NCI-H460 (cell line): ENCODE results near the gene SLC35F6. TPM values are rescaled to one million over a fixed set of nuclear protein-coding genes. Genes with fewer than 3 reads are reported as not detected.
"Not testable (repeated sequence)": the region's sequence is repeated elsewhere in the genome, so short reads cannot be mapped to it uniquely, and the experiment has no call there.

ENCODE experiments used
- DNase-seq: peaks from one replicate; pipeline ENCODE4 v3.0.0-alpha.2; 2016; ENCODE audit warnings: low read depth; ENCODE audit errors: extremely low read depth
- total RNA-seq: library from RNA; depleted of rRNA; stranded (reverse); fragments of >200 nt; shearing (Covaris generic); gene quantifications from 2 replicates; pipeline ENCODE4 v1.2.3, GENCODE V29; 2014

SLC35F6 gene
- total RNA-seq, 1 experiment from 2014 or later, result 48.6 TPM

DNA sequence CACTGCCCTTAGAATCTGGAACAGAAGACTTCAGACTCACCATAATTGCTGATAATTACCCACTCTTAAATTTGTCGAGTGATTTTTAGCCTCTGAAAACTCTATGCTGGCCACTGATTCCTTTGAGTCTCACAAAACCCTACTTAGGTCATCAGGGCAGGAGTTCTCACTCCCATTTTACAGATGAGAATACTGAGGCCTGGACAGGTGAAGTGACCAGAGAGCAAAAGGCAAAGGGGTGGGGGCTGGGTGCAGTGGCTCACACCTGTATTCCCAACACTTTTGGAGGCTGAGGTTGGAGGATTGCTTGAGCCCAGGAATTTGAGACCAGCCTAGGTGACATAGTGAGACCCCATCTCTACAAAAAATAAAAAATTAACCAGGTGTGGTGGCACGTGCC lies 34.8 kb upstream of the SLC35F6 start:
- DNase-seq, result no peak

DNA sequence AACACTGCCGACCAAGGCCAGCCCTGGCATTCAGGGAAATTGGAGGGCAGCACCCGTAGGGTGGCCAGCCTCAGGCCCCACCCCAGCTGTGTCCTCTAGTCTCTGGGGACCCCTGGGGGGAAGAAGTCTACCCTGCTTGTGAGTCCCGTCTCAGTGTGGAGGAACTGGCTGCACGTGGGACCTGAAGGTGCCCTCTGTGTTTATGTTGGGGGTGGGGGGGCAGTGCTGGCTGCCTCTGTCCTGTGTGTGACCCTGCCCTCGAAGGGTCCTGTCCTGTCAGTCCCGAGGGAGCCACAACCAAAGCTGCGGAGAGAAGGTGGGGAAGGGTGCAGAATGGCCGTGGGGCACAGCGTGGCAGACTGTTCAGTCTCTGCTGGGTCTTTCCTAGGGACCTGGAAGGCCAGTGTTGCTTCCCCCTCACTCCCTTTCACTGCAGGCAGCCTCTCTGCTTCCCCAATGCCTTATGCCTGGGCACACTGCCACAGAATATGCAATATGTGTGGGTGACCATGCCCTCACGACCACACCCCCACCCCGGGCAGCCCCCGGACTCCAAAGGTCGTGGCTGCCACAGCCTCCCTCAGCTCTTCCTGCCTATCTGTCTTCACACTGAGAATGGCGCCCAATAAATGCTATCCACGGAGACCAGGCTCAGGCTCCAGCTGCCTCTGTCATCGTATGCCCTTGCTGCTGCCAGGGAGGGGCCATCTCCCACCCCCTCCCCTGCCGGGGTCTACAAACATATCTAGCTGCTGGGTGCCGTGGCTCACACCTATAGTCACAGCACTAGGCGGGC lies 33.3 kb upstream of the SLC35F6 start:
- no peak for DNase-seq

DNA sequence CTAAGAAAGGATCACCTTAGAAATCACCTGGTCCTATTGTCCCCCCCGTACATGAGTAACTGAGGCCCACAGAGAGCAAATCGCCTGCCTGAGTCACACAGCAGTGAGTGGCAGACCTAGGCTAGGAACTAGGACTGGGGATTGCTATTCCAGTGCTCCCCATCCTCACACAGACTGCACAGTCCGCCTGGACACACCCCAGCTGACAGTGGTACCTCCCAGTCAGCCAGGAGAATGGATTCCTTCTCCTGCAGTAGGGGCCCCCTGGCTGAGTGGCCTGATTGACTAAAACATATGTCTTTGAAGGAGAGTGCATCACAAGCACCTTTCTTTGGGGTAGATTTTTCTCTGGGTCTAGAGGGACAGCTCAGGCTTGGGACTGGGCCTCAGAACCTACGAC lies 32.4 kb upstream of the SLC35F6 start:
- DNase-seq, result no peak

DNA sequence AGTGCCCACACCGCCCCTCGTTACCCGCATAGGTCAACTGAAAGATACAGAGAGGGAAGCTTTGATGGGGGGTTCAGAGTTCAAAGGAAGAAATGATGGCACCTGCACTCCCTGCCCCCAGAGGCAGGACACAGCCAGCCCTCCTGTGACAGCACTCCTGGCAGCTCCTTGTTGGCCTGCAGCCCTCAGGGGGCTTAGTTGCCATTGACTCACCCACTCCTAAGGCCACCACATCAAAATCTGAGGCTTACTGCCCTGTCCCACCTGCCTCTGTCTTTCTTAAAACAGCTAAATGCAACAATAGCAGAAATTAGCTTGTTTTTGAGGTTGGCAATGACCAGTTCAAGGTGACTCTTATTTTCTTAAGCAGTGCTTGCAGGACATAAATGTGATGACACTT lies 31.6 kb upstream of the SLC35F6 start:
- DNase-seq, result no peak

DNA sequence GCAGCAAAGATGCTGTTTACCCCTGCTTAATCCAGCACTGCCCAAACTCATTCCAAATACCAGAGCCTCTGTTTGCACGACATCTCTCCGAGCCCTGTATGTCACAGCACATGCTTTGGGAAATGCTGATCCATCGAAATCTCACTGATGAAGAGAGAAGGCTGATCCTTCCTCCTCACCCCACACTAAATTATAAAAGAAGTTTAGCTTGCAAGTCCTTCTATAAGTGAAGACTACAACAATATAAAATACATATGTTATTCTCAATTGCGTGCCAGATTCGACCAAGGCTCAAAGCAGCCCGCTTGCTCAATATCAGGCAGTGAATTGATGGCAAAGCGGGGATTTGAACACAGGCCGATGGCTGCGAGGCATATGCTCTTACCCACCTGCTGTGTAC lies 30.7 kb upstream of the SLC35F6 start:
- DNase-seq, result no peak

DNA sequence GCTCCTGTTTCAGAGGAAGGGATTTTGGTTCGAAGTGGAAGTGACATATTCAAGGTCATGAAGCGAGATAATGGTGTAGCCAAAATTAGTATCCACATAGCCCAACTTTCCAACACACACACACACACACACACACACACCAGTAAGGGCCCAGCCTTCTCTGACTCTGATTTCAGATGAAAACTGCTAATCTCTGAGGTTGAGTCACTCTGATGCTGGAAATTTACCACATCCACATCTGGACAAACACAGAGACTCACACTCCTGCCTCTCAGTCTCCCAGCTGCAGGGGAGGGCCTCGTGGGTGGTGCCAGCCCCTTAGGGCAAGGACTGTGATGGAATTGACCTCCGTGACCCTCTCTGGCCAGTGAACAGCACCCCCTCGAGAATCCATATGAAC lies 29.0 kb upstream of the SLC35F6 start:
- DNase-seq, result no peak

DNA sequence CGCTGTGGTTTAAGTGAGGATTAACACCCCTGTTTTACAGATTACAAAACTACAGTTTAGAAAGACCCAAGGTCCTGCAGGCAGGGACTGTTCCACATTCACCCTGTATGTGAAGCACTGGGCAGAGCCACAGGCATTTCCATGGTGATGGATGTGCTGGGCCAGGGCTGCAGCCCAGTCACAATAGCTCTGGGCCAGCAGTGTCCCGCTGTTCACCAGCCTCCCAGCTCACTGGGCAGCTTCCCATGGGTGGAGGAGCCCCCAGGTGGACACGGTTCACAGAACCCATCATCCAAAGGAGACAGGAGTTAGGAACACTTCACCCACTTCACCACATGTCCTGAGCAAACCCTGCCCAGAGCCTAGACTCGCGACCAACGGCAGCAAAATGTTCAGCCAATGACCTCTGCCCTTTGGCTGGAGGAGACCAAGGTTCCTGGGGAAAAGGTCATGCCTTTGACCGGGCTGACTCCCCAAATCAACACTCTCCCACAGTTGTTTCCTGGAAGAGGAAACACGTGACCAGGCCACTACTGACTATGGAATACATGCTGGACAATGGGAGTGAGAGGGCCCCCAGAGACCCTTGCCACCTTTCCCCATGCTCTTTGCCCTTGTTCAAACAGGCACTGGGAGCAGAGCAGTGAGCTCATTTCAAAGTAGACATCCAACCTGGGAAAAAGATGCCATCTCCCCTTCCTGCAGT lies 28.0 kb upstream of the SLC35F6 start:
- DNase-seq, result no peak

DNA sequence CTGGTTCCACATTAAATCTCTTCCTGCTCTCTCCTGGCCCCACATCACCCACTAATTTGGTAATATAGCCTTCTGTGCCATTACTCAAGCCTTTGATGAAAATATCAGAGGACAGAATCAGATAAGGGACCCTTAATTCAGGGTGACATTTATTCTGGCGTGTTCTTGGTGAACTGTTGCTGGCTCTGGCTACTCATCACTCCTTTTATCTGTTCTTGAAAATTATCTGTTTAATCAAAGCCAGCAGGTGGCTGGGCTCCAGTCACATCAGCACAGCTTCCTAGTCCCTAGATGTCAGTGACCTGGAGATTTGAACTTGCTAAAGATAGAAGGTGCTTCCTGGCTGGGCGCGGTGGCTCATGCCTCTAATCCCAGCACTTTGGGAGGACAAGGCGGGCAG lies 26.9 kb upstream of the SLC35F6 start:
- no peak for DNase-seq

DNA sequence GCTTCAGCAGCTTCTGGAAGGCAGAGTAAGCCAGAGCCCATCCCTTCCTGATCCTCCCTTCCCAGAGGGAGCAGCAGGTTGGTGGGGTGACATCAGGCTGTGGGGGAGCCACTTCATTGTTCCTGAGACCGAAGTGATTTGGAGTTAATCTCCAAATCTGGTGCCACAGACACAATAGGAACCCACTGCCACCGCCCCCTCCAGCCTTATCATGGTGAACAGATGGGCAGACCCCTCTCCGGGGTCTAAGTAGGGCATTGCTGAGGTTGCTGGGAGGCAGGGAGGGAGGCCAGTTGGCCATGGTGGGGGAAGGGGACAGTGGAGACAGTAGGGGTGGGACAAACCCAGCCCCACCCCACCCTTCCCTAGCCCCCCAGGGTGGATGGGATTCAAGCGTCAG lies 25.6 kb upstream of the SLC35F6 start:
- no peak for DNase-seq

DNA sequence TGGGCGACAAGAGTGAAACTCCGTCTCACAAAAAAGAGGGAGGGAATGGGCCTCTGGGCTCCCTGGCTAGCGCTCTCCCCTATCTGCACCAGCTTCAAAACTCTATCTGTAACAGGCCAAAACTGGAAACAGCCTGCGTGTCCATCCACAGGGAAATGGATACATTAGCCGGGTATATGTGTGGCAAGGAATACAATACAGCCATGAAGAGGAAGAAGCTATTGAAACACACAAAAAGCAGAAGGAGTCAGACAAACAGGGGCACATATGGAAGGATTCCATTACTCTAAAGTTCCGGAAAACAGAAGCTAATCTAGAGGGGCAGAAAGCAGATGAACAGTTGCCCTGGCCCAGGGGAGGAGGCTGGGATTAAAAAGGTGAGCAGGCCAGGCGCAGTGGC lies 24.6 kb upstream of the SLC35F6 start:
- DNase-seq, result no peak

DNA sequence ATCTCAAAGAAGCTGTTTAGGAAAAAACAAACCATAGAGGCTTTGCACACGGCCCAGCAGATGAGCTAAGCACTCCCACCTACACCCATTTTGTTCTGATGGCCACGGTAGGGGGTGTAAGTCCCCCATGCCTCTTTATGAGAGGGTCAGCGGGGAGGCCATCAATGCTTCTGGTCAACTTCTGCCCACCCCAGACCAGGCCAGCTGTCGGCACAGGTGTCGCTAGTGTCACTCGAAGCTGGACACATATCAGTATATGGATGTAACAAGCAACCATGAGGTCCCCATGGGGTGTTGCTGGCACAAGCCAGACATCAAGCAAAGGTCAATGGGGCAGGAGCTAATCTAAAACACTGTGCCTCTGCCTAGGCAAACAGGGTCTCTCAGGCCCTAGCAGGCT lies 23.7 kb upstream of the SLC35F6 start:
- no peak for DNase-seq

DNA sequence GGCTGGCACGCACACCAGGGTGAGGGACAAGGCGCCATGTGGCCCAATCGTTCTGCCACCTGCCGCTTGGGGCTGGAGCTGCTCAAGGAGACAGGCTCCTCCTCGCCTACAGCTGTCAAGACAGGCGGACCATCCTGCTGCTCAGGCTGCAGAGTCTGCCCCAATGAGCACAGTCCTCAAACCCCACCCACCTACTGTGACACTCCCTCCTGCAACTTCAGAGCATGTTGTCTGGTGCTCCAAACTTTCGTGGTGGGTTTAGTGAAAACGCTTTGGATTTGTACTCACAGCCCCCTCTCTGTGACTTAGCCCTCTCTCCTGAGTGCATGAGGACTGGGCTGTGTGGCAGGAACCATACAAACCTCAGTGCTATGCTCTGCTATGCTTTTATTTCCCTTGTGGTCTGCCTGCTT lies 23.2 kb upstream of the SLC35F6 start:
- no peak for DNase-seq

DNA sequence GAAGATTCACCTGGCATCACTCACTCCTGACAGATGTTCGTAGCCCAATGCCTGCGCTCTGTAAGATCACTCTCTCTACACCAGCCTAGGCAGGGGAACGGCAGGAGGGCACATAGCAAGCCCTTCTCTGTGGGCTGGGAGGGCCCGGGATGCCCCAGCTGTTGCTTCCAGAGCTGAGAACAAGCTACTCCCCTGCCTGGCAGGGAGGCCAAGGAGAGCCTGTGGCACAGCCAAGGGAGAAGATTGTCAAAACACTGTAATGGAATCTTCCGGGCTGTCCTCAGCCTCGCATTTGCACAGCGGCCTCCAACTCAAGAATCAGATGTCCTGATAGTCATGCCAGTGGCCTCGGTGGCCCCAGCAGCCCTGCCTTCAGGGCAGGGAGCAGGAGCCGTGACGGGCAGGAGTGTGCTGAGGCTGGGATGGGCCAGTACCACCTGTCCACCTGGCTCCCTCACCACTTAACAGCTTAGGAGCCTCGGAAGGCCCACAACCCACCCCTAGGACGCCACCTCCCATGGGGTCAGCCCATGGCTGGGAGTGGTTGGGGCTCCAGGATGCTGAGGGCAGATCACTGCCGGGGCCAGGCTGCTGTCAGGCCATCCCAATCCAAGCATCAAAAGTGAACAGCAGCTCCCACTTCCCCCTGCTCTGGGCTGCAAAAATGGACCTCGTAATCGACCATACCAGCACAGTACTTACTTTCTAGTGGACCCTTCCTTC lies 21.9 kb upstream of the SLC35F6 start:
- DNase-seq, result no peak

DNA sequence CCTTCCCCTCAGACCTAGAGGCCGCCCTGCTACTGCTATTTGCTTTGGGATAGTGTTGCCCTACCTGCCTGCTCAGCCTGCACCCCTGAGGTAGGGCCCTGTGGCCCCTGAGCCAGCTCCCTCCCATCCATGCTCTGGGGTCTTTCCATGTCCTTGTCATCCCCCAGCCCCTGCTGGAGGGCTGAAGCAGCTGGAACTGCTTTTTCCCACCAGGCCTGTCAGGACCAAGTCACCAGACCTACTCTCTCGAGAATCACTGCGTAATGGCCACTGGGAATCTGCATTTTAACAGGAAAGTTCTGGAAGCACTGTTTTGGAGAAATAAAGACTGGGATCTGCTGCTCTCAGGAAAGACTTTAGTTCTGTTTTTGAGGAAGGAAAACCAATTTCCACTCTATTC lies 20.2 kb upstream of the SLC35F6 start:
- no peak for DNase-seq

DNA sequence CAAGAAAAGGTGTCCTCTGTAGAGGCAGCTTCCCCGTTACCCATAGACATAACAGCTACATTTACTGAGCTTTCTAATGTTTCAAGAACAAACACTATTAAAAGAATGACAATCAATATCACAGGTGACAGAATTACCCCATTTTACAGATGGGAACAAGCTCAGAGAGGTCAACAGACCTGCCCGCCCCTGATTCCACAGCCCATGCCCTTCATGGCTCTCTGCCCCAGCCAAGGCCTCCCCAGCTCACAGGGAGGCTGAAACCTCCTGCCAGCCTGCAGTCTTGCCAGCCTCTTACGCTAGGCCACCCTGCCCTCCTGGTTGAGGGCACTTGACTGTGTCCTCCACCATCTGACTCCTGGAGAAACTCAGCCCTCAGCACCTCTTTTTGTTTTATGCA lies 19.1 kb upstream of the SLC35F6 start:
- DNase-seq, result no peak

DNA sequence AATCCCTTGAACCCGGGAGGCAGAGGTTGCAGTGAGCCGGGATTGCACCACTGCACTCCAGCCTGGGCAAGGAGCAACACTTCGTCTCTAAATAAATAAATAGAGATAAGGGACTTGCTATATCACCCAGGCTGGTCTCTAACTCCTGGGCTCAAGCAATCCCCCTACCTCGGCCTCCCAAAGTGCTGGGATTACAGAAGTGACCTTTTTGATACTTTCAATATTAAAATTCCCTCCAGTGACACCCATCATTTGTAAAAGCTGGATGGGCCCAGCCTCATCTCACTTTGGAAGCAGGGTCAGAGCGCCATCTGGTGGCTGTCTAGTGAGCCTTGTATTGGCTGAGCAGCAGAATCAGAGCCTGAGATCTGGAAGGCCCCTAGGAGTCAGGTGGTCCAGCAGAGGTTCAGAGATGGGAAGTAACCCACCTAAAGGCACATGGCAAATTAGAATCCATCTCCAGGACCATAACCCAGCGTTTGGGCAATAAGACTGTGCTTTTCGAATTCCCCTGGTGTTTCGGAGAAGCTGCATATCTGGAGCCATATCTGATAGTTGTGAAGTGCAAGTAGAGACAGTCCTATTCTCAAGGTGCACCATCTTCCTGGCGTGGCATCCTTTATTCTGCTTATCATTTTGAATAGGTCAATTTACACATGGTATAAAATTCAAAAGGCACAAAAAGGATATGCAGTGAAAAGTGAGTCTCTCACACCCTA lies 18.3 kb upstream of the SLC35F6 start:
- DNase-seq, result peak; percentile 87

DNA sequence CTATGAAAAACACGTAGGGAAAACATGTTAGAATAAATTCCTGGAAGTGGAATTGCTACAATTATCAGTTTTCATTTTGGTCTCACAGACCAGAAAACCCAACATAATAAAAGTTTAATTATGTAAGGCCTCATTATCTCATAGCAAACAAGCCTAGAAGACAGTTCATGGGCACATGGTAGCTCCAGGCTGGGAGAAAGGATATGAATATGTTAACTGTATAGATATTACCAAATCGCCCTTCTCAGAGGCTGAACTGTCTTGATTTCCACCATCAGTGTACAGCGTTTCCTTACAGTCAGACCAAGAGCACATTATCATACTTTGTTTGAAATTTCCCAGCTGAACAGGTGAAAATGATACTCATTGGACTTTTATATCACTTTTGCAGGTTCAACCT lies 17.1 kb upstream of the SLC35F6 start:
- no peak for DNase-seq

DNA sequence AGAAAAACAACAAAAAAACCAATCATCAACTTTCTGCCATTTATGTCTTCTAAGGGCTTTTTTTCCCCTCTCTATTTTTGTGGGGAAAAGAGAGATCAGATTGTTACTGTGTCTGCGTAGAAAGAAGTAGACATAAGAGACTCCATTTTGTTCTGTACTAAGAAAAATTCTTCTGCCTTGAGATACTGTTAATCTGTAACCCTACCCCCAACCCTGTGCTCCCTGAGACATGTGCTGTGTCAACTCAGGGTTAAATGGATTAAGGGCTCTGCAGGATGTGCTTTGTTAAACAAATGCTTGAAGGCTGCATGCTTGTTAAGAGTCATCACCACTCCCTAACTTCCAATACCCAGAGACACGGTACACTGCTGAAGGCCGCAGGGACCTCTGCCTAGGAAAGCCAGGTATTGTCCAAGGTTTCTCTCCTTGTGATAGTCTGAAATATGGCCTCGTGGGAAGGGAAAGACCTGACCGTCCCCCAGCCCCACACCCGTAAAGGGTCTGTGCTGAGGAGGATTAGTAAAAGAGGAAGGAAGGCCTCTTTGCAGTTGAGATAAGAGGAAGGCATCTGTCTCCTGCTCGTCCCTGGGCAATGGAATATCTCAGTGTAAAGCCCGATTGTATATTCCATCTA lies 14.2 kb upstream of the SLC35F6 start:
- not testable (repeated sequence) for DNase-seq

DNA sequence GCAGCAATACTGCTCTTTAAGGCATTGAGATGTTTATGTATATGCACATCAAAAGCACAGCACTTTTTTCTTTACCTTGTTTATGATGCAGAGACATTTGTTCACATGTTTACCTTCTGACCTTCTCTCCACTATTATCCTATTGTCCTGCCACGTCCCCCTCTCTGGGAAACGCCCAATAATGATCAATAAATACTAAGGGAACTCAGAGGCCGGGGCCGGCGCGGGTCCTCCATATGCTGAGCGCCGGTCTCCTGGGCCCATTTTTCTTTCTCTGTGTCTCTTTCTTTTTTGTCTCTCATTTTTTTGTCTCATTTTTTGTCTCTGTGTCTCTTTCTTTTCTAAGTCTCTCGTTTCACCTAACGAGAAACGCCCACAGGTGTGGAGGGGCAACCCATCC lies 13.6 kb upstream of the SLC35F6 start:
- DNase-seq, result not testable (repeated sequence)

DNA sequence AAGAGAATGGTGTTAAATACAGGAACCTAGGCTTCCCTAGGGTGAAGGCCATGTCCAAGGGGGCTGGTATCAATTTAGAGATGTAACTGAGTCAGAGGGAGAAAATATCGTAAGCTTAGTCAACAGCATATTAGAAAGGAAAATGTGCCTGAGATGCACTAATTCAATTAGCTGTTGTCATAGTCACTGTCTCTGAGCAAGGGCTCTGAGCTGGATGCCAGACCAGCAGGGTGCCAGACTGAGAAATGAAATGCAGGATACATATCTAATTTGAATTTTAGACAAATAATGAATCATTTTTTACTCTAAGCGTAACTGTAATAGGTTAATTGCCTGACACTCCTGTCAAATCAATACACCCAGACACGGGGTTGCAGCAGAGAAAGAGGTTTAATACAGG lies 11.4 kb upstream of the SLC35F6 start:
- no peak for DNase-seq

DNA sequence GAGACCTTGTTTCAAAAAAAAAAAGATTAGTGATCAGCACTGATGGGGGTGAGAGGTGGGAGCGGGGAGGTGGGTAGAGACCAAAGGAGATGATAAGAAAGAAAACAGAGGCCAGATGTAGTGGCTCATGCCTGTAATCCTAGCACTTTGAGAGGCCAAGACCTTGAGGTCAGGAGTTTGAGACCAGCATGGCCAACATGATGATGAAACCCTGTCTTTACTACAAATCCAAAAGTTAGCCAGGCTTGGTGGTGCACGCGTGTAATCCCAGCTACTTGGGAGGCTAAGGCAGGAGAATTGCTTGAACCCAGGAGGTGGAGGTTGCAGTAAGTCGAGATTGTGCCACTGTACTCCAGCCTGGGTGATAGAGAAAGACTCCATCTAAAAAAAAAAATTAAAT lies 9.5 kb upstream of the SLC35F6 start:
- DNase-seq, result no peak
